Stimulated activated CD4-positive, alpha-beta T cell treated with anti-CD3 and anti-CD28 coated beads, Interleukin-12 subunit alpha, Interleukin-12 subunit beta, amount 100 ng/mL, for 48 hours (primary cell): Measurements from ENCODE around the gene BBC3.
A peak's percentile ranks its signal among the peaks of the same experiment; 100 is the strongest.
"Not testable (repeated sequence)": the region's sequence is repeated elsewhere in the genome, so short reads cannot be mapped to it uniquely, and the experiment has no call there.

Experiments
- DNase-seq, 3 donors: peaks; one replicate each; pipeline ENCODE4 v3.0.0-alpha.2; 2020; ENCODE audit warnings: low read depth in 2 of 3, low spot score in 1 of 3

Gene BBC3

DNA sequence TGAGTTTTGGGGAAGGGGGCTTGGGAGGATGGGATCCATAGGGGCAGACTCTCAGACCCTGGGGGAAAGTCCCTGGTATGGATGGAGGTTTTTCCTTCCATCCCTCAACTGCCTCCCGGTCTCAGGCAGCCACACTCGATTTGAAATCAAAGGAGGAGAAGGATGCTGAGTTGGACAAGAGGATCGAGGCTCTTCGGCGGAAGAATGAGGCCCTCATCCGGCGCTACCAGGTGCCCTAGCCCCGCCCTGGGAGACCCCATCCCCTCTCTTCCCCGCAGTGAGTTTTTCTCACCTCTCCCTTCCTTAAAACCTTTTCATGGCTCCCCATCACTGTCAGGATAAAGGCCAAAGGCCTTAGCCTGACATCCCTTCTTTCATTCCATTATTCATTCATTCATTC is 27.4 kb upstream of the BBC3 start:
- no peak for DNase-seq

DNA sequence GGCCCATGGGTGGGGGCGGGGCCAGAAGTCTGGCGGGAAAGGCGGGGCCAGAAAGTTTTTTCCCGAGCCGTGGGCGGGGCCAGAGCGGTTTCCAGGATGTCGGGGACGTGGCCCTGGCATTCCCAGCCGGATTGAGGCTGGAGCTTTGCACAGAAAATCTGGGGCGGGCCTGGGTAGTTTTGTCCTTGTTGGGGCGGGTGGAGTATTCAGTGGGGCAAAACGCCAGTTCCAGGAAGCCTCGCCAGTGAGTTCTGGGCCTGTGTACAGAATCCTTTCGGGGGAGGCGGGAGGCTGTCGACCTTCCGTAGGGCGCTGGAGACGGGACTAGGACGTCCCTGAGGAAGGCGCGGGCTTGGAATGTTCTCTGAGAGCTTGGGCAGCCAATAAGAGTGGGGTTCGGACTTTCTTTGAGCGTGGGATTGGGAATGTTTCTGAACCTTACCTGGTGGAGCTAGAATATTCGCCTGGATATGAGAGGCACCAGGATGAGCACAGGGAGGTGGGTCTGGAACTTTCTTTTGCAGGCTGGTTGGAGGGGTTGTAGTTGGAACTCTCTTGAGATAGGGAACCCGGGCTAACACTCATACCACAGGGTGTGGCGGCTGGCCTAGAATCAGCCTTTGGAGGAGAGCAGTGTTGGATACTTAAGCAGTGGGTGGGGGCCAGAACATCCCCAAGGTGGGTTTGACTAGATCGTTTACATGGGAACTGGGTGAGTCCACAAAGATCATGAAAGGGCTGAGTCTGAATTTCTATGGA is 26.6 kb upstream of the BBC3 start:
- peak in 1 of 3 donors; percentile 26 for DNase-seq

DNA sequence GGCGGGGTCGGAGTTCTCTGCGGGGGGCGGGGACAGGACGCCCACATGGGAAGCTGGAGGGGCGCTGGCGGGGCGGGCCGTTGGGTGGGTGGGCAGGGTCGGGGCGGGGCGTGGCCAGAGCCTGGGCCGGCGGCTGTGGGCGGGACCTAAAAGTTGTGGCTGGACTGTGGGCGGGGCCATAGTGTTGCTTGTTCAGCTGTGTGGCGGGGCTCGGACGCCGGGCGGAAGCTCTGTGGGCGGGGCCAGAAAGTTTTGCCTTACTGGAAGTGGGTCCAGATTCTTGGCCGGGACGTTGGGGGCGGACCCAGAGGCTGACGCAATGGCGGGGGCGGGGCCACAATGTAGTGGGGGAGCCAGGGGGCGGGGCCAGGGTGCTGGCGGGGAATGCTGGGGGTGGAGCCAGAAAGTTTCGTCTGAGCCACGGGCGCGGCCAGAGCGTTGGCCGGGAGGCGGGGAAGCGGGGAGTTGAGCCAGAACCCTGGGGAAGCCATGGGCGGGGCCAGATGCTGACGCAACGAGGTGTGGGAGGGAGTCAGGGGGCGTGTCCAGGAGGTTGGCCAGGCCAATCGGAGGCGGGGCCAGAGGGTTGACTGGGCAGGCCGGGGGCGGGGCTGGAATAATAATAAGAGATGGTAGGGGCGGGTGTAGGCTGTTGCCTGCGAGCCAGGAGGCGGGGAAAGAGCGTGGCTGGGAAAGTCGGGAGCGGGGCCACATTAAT is 25.9 kb upstream of the BBC3 start:
- peak; percentile 100 for DNase-seq

DNA sequence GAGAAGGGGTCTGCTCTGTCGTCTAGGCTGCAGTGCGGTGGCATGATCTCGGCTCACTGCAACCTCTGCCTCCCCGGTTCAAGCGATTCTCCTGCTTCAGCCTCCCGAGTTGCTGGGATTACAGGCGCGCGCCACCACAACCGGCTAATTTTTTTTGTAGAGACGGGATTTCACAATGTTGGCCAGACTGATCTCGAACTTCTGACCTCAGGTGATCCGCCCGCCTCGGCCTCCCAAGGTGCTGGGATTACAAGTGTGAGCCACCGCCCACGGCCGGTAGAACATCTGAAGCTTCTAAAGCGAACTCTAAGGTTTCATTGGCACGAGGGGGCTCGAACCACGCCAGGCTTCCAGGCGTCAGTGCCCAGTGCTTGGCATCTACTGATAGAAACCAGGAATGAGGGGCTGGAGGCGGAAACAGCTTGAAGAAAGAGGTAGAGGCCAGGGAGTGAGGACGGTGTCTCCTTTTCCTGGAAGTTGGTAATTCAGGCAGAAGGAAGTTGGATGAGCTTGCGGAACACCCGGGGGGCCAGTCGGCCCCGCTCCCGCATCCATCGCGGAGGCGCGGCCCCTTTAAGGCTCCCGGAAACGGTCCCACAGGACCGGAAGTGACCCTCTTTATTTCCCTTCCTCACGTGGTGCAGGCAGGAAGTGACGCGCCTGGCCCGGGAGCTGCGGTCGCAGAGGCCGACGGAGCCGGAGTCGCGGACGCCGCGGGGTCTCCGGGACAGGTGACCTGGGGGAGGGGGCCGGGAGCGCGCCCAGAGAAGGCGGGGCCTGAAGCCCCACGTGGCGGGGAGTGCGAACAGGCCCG is 25.1 kb upstream of the BBC3 start, which contains the start of gene CCDC9:
Gene CCDC9 (plus strand): TSS at position 647 of the 814 bp plus-strand sequence. CDS start 1,876 bp downstream, outside the sequence.
- peak; percentile 93 to 98 (median 94) for DNase-seq

- no peak for DNase-seq
Observed at GRCh38 chr19:47253970-47254369, 23.0 kb upstream of the BBC3 start.

- DNase-seq = no peak
Observed at GRCh38 chr19:47253467-47253881, 22.5 kb upstream of the BBC3 start.

- DNase-seq = not testable (repeated sequence)
Observed at GRCh38 chr19:47253016-47253415, 22.0 kb upstream of the BBC3 start.

GRCh38 chr19:47247308-47247990 is 16.4 kb upstream of the BBC3 start:
- peak; percentile 71 to 83 (median 77) for DNase-seq

DNA sequence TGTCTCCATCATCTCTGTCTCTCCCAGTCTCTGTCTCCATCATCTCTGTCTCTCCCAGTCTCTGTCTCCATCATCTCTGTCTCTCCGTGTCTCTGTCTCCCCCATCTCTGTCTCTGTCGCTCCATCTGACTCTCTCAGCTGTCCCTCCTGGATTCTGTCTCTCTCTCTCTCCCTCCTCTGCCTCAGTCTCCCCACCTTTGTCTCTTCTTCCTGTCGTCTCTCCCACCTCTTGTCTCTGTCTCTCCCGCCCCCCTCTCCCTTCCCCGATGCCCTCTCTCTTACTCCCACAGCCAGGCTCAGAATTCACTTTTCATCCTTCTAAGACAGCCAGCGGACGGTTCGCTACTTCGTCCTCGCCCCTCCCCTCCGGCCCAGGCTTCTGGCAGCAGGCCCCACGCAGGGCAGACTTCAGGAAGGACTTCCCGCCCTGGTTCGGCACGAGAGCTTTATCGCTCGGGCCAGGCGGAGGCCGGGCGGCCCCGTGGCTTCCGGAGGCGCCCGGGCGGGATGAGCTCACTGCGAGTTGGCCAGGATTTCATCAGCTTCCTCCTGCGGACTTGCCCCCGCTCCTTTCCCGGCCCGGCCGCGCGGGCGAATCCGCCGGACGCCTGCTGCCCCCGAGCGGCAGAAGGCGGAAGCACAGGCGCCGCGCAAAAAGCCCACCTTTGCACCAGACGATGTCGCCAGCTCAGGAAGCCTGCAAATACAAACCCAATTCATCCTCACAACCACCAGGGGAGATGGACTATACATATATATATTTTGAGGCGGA is 13.0 kb upstream of the BBC3 start:
- DNase-seq = peak; percentile 88 to 92 (median 92)

DNA sequence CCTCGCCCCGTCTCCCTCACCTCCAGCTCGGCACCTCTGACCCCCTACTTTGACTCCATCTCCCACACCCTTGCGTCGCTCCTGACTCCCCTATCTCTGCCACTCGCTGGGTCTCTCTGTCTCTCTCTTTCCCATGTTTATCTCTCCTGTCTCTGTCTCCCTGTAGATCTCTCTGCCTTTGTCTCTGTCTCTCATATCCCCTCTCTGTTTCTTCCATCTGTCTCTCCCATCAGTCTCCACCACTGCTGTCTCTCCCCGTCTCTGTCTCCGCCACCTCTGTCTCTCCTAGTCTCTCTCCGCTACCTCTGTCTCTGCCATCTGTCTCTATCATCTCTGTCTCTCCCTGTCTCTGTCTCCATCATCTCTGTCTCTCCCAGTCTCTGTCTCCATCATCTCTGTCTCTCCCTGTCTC is 12.4 kb upstream of the BBC3 start:
- no peak for DNase-seq

DNA sequence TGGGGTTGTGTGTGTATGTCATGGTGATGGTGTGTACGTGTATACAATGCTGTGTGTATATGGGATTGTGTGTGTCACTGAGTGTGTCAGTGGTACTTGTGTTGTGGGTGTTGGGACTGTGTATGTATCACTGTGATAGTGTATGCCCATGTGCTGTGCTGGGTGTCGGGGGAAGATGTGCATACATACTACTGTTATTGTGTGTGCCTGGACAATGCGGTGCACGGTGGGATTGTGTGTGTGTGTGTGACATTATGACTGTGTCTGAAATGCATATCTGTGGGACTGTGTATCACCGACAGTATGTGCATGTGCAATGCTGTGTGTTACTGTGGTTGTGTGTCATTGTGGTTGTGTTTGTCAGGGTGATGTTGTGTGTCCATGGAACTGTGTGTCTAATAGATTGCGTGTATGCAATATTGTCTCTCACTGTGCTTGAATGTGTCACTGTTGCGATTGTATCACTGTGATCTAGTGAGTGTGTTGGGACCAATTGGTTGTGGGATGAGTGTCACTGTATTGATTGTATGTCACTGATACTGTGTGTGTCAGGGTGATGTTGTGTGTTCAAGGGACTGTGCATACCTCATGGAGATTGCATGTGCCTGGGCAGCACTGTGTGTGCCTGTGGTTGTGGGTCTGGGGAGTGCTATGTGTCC is 11.0 kb upstream of the BBC3 start:
- DNase-seq = no peak

DNA sequence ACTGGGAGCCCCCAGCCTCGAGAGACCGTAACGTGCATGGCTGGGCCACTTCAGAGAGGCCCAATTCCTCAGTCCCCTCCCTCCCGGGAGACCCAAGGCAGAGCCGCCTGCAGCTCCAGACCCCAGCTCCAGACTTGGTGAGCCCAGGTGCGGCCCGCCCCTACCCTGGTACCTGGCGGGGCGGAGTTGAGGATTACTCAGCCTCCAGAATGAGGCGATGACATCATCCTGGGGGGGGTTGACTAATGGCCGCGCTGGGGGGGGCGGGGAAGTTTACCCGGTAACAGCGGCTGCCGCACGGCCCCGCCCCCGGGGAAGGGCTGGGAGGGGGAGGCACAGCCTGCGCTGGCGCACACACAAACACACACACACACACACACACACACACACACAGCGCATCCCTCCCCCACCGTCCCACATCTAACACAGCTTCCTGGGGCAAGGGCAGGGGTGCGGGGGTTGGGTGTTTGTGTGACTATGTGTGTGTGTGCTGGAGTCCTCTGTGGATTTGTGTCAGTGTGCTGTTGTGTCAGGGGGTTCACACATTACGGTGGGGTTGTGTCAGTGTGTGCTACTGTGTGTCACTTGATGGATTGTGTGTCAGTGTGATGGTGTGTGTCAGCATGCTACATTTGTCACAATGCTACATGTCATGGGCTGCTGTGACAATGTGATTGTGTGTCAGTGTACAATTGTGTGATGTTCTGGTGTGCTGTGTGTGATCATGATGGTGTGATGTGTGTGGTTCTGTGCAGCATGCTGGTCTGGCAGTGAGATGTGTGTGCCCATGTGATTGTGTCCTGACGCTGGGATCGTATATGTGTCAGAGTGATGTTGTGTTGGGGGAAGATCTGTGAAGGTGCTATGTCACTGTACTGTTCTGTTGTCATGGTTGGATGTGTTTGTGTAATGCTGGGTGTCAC is 10.3 kb upstream of the BBC3 start:
- DNase-seq = peak; percentile 54 to 78 (median 74)

GRCh38 chr19:47240556-47240955 is 9.6 kb upstream of the BBC3 start:
- DNase-seq = no peak

- no peak for DNase-seq
Observed at GRCh38 chr19:47239610-47240296, 8.8 kb upstream of the BBC3 start.

GRCh38 chr19:47239152-47239551 is 8.2 kb upstream of the BBC3 start:
- DNase-seq = no peak

GRCh38 chr19:47236072-47236675 is 5.2 kb upstream of the BBC3 start:
- no peak for DNase-seq

- DNase-seq = no peak
Observed at GRCh38 chr19:47232422-47233211, 1.6 kb upstream of the BBC3 start.
